Measurements from ENCODE around the gene CHST13.
"Not testable (repeated sequence)": the region's sequence is repeated elsewhere in the genome, so short reads cannot be mapped to it uniquely, and the experiment has no call there.

The CHST13 gene

GRCh38 chr3:126528800-126529541, 5.0 kb downstream of the CHST13 start:
- TF ChIP-seq CTCF (IDR thresholded peaks at IDR 0.05; ENCODE audit: borderline replicate concordance, insufficient read depth, low read depth, low read length): no peak

GRCh38 chr3:126529585-126530170, 5.7 kb downstream of the CHST13 start:
- no peak for TF ChIP-seq CTCF (IDR thresholded peaks at IDR 0.05; ENCODE audit: borderline replicate concordance, insufficient read depth, low read depth, low read length)
- H3K4me3 ChIP-seq (ENCODE audit: low read depth, low read length): no peak overlapping the region

More at GRCh38 chr3:126528800-126529541, 5.0 kb downstream of the CHST13 start:
- H3K4me3 ChIP-seq (ENCODE audit: low read depth, low read length): no peak overlapping the region

- TF ChIP-seq CTCF (IDR thresholded peaks at IDR 0.05; ENCODE audit: borderline replicate concordance, insufficient read depth, low read depth, low read length): no peak
- no peak overlapping the region for H3K4me3 ChIP-seq (ENCODE audit: low read depth, low read length)
These were observed 6.5 kb downstream of the CHST13 start for GRCh38 chr3:126530171-126531050.

GRCh38 chr3:126531051-126531330, 7.0 kb downstream of the CHST13 start:
- no peak for TF ChIP-seq CTCF (IDR thresholded peaks at IDR 0.05; ENCODE audit: borderline replicate concordance, insufficient read depth, low read depth, low read length)
- H3K4me3 ChIP-seq (ENCODE audit: low read depth, low read length): no peak overlapping the region

GRCh38 chr3:126533506-126533905, 9.6 kb downstream of the CHST13 start:
- TF ChIP-seq CTCF (IDR thresholded peaks at IDR 0.05; ENCODE audit: borderline replicate concordance, insufficient read depth, low read depth, low read length): no peak
- no peak overlapping the region for H3K4me3 ChIP-seq (ENCODE audit: low read depth, low read length)

- H3K4me3 ChIP-seq (ENCODE audit: low read depth, low read length): not testable (repeated sequence)
These were observed 10.8 kb downstream of the CHST13 start for GRCh38 chr3:126534716-126535115.

- no peak overlapping the region for H3K4me3 ChIP-seq (ENCODE audit: low read depth, low read length)
- TF ChIP-seq CTCF (IDR thresholded peaks at IDR 0.05; ENCODE audit: borderline replicate concordance, insufficient read depth, low read depth, low read length): no peak
These were observed 11.7 kb downstream of the CHST13 start for GRCh38 chr3:126535636-126536035.
